HG03064 (cell line): ENCODE results near the gene STRADA.

ENCODE experiments used
- ATAC-seq: cut with Tn5 transposase; IDR thresholded peaks from one replicate; pipeline ENCODE4 v1.9.1; 2021; ENCODE audit warnings: low read depth; ENCODE audit not compliant: unreplicated experiment

The STRADA gene

DNA sequence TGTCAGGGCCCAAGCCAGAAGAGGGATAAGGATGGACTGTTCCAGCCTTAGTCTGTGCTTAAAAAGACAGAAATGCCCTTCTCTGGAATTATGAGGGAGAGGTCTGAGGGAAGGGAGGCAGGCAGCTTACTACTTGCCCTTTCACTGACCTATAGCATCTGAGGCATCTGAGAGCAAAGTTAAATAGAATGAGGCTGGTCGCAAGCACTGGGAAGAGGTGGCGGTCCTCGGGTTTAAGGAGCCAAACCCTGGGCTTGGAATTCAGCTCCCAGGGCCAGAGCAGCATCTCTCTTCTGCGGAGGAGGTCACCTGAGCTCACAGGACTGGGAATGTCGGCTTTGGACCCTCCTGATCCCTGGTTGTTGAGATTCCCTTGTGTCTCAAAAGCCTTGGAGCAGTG is 38.6 kb downstream of the STRADA start:
- ATAC-seq: no peak

DNA sequence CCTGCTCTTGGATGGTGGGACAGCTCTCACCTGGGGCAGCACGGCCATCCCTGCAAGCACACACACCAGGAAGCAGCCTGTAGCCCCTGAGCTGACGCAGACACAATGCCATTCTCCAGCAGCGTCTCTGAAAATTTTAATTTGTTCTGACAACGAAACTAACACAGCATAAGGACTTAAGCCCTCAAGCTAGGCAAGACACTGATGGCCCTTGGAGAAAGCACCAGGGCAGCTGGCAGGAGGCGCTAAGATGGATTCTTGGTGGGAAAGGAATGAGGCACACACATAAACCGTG is 38.9 kb downstream of the STRADA start:
- ATAC-seq: no peak

DNA sequence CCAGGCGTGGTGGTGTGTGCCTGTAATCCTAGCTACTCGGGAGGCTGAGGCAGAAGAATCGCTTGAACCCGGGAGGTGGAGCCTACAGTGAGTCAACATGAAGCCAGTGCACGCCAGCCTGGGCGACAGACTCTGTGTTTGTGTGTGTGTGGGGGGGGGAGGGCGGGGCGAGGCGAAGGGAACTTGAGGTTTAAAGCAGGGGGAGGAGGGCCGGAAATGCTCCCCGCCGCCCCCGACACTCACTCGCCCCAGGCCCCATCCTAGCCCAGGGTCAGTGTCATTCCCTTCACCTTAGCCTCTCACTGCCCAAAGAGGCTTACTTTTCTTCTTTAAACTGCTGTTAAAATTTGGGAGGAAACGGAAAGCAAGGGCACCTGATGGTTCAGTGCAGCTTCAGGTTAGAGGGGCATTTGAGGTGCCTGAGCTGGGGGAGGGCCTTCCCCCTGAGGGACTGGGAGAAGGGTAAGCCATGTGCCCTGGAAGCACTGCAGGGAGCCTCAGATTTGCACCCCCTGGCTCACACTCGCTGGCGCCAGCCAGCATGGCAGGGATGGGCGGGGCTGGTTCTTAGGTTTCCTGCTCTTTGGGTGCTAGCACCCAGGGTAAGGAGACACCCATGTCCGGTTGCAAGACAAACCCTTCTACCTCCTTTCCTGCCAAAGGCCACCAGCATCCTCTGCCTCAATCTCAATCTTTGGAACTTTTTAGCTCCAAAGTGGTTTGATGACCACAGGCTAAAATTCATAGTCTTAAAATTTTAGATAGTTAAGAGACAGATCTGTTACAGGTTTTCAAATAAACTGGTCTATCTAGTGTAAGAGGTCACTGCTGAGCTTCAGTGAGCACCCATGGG is 39.5 kb downstream of the STRADA start:
- no peak for ATAC-seq

DNA sequence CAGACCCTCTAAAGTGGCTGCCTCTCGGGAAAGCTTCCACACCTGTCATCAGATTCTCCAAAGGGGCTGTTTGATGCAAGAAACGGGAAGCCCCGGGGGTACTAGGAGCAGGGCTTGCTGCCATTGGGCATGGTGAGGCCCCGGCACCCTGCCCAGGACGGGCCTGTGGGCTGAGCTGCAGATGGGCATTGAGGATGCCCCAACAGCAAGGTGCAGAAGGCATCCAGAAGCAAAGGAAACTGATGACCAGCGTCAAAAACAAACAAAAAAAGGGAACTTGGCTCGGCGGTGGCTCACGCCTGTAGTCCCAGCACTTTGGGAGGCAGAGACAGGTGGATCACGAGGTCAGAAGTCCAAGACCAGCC is 40.2 kb downstream of the STRADA start:
- no peak for ATAC-seq

DNA sequence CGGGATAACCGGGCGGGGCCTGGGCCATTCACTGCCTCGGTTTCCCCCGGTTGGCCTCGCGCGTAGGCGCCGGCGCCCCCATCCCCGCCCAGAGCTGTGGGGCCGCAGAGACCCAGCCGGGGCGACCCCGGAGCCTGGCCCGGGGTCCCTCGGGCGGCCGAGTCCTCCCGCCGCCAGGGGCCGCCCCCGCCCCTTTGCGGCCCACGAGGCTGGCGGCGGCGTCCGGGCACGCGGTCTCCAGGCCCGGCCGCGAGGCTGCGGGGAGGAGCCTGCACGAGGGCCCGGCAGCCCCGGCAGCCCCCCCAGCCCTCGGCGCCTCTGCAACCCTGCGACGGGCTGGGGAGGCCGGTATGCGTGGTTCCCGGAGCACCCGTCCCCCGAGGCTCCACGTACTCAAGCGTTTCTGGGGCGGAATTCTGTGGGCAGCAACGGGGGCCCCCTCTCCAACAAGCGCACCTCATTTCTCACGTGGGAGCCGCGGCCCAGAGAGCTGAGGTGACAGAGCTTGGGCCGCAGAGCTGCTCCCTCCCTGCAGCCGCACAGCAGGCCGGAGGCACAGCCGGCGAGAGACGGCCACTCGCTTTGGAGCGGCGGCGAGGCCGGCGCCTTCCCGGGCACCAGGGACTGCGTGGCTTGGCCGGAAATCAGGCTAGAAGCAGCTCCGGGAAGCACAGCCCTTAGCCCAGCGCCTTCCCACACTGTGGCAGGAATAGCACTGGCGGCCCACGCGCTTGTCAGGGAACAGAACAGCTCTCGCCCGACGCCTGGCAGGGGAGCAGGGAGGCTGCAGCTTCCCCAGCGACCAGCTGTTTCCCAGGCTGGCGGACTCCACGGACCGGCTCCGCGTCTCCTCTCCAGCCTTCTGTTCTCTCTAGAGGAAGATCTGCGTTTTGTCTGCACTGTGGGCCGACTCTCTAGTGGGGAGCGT is 40.8 kb downstream of the STRADA start:
- no peak for ATAC-seq

DNA sequence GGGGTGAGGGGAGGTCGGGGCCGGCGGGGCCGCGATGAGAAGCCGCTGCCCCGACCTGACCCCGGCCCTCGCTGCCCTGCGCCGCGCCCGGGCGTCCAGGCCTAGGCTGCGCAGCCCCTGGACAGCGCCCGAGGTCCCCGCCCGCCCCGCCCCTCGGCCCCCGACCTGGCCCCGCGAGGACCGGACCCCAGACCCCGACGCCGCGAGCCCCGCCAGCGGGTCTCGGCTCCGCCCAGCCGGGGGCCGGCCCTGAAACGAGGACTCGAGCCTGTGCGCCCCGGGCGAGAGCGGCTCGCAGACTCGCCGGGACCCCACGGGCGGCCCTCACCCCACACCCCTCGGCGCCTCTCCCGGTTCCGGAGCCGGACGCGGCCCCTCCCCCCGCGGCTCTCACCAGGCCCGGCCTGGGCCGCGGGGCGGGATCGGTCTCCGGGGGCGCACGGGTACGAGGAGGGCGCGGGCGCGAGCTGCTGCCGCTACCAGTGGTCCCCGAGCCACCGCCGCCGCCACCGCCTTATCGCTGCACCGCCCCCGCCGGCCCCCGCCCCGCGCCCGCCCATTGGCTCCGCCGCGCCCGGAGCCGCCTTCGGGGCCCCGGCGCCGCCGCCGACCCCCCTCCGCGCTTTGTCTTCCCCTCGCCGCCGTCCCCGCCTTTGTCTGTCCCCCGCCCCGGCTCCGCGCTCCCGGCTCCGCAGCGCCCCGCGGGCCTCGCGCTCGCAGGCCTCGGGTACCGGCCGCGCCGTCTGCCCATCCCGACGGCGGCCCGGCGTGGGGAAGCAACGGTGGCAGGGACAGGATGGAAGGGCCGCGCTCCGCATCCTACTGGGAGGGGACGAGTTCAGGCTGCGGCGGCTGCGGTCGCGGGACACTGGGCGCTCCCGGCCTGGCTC is 41.7 kb downstream of the STRADA start, which contains the start of gene LIMD2:
LIMD2 (minus strand) TSS at position 488 of the 890 bp plus-strand sequence. CDS start 827 bp downstream, outside the sequence.
- no peak for ATAC-seq

DNA sequence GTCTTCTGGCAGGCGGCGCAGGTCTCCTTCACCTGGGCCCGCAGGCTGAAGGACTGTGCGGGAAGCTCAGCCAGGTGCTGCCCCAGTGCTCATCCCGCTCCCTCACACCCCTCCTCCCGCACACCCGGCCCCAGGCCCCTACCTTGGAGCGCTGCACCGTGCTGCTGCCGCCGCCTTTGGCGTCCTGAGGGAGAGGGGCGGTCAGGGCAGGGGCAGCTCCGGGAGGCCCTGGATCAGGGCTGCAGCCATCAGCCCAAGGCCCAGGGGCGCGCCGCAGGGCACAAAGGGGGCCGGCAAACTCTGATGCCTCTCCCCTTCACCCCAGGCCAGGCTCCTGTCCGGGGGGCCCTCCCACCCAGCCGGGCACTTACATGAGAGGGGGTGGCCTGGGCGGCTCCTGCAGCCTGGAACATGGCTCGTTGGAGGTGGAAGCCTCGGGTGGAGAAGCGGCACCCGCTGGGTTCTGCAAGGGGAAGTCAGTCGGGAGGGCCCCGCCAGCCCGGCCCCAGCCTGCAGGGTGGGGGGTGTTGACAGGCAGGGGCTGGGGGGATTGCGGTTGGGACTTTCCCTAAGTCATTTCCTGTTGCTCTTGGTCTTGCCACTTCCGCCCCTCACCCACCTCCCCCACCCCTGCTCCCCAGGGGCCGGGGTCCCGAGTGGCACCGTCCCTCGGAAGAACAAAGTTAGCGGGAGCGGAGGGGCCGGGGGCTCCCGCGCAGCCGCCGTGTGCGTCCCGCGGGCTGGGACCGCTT is 42.5 kb downstream of the STRADA start:
- no peak for ATAC-seq

DNA sequence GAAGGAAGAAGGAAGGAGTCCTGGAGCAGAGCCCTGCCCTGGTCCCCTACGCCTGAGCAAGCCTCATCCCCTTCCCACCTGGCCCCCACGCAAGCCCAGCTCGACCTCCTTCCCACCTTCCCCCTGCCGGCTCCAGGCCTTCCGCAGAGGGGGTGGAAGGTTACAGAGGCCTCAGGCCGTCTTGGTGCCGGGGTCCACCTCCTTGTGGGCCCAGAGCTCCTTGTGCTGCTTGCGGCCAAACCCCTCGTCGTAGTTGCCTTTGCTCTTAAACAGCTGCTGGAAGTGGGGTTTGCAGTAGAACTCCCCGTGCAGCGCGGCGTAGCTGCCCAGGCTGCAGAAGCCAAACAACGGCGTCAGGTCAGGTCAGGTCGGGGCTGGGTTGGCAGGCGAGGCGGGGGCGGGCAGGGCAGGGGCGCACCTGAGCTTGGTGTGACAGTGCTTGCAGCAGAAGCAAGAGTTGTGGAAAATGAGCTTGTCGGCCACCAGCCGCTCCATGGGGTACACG is 43.2 kb downstream of the STRADA start:
- ATAC-seq: no peak

DNA sequence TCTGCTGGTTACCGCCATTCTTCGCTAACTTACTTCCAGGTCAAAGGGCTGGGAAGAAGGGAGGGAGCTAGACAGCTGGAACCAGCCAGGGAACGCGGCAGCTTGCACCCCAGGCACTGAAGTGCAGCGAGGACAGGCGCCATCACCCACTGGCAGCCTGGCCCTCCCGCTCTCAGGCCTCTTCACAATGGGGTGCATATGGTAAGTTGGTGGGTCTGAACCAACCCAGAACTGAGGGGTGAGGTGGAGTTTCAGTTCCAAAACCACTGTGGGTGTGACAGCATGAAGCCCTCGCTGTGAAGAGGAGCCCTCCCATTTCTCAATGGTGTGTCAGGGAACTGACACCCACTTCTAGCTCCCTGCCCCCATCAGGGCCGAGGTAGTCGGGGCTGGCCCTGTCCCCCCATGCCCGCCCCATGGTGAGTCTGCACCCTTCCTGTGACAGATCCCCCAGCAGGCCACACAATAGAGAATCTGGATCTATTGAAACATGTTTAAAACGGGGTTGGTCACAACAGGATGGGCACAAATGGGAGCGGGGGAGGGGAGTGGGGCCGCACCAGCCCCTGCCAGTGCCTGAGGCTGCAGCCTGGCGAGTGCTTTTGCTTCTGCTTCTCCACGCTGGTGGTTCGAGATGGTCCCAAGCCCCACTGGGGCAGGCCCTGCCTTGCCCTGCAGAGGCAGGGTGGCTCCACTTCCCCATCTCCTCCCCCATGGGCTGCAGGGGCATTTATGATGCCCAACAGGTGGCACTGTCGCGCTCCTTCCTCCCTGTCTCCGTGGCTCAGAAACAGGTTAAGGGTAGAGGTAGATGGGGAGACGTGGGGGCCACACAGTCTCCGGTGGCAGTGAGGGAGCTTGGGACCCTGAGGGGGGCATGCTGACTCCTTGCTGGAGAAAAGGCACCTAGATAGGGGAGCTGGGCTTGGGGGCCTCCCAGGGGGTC is 44.0 kb downstream of the STRADA start:
- peak; percentile 26 for ATAC-seq

DNA sequence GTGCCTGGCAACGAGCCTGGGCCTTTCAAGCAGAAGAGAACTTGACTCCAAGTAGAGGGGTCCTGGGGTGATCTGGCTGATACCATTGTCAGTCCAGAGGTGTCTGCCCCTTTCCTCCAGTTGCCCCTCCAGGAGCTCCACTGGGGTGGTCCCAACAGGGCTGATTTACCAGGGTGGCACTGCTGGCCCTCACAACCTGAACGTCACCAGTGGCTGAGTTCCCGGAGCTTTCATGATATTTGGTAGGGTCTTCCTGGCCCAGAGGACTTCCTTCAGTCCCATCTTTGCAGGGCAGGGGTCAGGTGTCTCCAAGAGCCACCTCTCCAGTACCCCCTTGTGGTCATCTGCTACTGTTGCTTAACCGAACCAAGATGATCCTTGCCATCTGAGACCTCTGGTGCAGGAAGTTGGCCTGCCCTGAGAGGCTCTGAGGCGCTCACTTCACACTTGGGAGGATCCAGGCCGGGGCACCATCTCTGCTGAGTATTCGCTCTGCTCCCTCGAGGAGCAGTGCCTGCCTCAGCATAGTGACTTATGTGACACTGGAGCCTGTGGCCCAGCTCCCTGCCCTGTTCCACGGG is 45.1 kb downstream of the STRADA start:
- no peak for ATAC-seq

DNA sequence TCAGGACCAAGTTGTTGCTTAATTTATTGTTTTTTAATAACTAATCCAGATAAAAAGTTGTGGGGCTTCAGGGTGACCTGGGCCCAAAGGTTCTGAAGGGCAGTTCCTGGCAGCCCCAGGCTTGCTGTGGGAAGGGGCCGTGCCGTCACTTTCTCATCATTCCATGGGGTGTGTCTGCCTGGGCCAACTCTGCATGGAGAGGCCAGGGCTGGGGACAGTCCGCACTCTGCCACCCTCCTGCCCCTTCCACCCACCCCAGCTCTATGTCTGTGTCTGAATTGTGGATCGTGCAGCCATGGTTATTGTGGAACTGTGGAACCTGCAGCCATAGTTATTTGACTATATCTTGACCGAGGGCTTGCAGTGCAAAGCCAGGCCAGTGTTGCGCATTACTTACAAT is 45.7 kb downstream of the STRADA start:
- ATAC-seq: no peak

DNA sequence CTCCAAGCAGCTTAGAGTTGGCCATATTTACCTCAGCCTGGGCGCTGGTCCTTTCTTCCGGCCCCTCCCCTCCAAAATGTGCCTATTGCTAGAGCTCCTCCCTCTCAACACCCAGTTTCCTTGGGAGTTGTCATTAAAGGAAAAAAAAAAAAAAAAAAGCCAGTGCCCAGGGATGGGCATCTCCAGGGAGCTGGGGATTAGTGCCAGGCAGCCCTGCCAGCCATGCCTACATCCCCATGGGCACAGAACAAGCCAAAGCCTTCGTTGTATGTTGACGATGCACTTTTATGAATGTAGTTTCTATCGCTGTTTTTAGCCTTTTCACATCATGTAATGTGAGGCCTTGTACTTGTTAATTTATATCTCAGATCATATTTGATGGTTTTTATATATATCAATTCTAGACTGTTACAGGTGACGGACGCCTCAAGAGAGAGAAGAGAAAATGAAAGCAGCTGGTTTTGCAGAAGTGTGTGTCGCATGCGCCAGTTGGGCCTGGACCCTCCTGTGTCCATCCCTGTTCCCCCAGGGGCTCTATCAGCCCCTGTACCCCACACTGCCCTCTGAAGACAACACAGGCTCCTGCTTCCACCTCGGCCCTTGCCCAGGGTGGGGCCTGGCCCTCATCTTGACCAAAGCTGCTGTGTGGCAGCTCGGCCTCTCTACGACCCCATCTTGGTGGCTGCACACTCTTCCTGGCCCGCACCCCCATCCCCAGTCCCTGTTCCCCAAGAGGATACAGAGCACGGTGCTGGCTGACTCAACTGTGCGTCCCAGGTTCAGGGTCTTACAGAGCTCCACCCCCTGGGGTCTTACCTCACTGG is 46.4 kb downstream of the STRADA start:
- ATAC-seq: no peak

DNA sequence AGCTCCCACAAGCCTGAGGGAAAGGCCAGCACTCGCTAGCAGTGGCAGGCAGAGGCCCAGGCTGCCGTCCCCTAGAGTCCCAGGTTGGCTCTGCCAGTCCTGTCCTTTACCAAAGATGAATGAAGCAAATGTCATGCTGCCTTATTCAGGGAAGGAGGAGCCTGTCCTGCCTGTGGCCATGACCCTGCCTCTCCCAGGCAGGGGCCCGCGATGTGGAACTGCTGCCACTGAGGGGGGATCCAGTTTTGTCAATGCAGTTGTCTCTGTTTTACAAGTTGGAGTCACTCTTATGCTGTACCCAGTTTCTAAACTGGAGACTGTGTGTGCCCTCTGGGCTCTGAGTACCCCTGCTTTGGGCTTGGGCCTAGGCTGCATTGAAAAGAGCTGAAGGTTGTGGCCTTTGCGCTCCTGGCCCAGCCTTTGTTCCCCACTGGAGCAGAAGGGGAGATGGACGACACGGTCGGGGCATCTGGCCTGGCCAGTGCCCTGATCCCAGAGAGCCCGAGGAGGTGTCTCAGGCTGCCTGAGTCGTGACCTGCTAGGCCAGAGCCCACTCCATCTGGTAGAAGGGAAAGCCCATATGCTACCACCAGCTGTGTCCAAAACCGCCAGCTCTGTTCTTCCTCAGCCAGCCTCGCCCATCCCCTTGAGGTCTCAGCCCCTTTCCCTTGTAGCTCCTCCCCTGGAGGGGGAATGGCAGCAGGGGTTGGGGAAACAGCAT is 47.2 kb downstream of the STRADA start:
- ATAC-seq: no peak

DNA sequence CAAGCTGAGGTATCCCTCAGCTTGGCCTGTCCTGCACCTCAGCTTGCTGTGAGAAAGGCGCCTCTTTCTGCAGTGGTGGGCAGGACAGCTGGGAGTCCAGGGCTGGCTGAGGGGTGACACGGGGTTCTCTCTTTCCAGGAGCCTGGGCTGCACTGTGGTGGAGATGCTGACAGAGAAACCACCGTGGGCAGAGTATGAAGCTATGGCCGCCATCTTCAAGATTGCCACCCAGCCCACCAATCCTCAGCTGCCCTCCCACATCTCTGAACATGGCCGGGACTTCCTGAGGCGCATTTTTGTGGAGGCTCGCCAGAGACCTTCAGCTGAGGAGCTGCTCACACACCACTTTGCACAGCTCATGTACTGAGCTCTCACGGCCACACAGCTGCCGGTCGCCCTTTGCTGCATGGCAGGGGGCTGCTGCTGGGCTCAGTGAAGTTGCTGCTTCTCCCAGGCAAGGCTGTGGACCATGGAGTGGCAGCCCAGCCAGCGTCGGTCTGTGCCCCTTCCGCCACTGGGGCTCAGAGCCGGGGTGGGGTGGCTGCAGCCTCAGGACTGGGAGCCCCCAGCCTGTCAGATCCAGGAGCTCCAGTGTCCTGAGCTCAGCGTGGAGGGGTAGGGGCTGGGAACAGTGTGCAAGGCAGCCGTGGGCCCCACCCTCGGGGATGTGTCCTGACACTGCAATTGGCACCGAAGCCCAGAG is 48.0 kb downstream of the STRADA start:
- no peak for ATAC-seq

DNA sequence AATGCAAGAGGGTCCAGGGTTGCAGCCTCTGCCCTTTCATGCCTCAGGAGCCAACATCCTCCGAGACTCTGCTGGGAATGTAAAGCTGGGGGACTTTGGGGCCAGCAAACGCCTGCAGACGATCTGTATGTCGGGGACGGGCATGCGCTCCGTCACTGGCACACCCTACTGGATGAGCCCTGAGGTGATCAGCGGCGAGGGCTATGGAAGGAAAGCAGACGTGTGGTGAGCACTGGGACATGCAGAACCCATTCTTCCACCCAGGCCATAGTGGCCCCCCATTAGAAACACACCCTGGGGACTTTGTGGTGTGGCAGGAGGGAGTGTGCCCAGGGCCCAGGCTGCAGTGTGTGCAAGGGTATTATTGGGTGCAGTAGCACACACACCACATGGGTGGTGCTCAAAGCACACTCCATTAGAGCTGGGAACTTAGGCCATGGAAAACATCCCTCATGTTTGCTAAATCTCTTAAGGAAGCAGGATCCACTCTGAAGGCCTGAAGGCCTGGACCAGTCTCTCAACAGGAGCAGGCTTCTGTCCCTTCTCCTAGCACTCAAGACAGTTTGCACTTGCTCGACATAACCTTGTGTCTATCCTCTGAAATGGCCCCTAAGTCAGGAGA is 49.3 kb downstream of the STRADA start:
- no peak for ATAC-seq

DNA sequence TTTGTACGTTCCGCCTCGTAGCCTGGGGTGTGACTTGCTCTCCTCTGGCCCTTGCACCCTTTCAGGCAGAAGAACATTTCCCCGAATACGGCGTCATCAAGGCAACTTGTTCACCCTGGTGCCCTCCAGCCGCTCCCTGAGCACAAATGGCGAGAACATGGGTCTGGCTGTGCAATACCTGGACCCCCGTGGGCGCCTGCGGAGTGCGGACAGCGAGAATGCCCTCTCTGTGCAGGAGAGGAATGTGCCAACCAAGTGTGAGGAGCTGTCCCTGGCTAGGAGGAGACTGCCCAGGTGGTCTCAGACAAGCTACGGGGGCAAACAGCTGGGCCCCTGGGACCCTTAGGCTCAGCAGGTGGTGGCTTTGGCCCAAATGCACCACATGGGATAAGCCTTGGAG is 52.1 kb downstream of the STRADA start:
- ATAC-seq: no peak
